ENCODE measurements around the gene CCT8.

The CCT8 gene

DNA sequence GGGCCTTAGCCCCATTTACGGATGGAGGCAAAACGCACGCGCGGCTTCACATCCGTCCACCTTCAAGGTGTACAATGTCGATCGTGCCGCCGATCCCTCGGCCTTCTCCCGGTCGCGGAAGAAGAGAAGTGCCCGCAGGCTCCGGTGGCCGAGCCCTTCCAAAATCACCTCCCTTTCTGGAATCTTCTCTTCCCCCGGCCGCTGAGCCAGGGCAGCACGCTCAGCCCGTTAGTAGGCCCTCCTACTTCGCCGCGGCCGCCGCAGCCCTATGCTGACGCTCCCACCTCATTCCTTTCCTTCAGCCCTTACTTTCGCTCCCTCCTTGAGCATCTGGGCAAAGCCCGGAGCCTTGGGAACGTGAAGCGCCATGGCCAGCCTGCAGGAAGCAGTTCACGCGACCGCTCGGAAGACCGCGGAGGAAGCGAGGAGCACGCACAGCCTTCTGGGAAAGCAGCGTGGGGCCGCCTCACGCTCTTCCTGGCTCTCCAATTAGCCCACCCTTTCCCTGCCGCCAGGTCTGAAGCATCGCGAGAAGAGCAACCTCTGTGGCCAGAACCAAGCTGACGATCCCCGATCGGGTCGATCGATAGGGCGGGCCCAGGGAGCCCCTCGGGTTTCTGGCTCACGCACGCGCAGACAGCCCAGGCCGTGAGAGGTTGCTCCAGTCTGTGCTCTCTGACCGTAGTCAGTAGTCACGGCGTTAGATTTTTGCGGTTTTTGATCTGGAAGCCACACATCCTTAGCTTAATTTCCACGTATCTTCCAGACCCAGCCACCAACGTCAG lies at the start of gene CCT8:
CCT8 (minus strand) TSS at position 427 of the 785 bp plus-strand sequence; CDS start at position 369, 58 bp downstream.
- DNase-seq (ENCODE audit: low spot score), result peak; percentile 99

- DNase-seq (ENCODE audit: low spot score), result no peak
Measured at GRCh38 chr21:29121759-29122158, 48.3 kb upstream of the CCT8 start.

- DNase-seq (ENCODE audit: low spot score), result no peak
Measured at GRCh38 chr21:29117372-29117955, 44.0 kb upstream of the CCT8 start.

DNA sequence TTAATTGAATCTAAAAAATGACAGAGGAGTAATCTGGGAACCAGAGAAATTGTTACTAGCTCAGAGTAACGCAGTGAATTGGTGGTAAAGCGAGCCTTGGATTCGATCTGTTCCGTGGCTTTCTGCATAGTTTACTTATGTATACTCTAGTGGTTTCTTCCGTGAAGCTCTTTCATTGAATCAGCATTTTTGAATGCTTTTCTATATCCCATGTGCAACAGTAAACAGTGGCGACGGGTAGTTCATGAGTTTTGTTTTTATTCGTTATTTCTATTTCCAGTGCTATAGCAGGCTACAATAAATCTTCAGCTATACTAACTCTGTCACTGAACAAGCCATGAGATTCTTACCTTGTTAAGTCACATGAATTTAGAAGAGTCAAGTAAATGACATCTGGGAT lies 42.5 kb upstream of the CCT8 start:
- DNase-seq (ENCODE audit: low spot score), result no peak

- DNase-seq (ENCODE audit: low spot score), result peak; percentile 52
Measured at GRCh38 chr21:29114765-29115500, 41.5 kb upstream of the CCT8 start.

DNA sequence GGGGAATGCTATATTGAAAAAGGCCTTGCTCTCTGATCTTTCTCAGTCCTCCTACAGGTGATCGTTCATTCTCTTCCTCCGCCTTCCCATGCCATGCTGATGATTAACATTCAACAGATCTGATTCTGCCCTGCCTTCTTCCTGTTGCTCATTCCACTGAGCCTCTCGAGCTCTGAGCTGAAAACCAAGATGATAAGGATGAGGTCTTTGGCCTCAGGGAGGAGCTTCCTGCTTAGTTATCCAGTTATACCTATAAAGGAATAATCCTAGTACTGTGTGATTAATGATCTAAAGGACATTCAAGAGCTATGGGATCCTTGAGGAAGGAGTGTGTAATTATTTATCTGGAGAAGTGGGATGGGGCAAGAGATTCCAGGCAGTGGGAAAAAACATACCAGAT lies 31.8 kb upstream of the CCT8 start:
- DNase-seq (ENCODE audit: low spot score), result peak; percentile 13

DNA sequence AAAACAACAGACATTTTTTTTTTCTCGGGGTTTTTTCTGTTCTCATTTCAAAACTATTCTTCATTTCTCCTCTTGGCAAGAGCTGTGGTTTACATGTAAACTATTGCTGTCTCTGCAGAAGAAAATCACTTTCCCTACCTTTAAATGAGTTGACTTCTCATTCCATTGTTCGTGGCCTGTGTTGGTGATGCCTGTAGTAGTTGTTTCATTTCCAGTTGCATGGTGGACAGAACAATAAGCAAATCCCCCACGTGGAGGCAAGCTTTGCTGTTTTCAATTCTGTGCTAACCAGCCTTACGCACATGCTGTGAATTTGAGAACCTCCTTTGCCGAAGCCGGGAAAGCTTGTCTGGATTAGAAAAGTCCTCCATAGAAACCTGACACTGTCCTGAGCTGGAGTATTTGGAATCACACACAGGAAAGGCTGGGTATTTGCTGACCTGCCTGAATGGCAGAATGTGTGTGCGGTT lies 30.8 kb upstream of the CCT8 start:
- no peak for DNase-seq (ENCODE audit: low spot score)

- DNase-seq (ENCODE audit: low spot score), result no peak
Measured at GRCh38 chr21:29102791-29103257, 29.4 kb upstream of the CCT8 start.

GRCh38 chr21:29098156-29098555 lies 24.7 kb upstream of the CCT8 start:
- DNase-seq (ENCODE audit: low spot score), result no peak

DNA sequence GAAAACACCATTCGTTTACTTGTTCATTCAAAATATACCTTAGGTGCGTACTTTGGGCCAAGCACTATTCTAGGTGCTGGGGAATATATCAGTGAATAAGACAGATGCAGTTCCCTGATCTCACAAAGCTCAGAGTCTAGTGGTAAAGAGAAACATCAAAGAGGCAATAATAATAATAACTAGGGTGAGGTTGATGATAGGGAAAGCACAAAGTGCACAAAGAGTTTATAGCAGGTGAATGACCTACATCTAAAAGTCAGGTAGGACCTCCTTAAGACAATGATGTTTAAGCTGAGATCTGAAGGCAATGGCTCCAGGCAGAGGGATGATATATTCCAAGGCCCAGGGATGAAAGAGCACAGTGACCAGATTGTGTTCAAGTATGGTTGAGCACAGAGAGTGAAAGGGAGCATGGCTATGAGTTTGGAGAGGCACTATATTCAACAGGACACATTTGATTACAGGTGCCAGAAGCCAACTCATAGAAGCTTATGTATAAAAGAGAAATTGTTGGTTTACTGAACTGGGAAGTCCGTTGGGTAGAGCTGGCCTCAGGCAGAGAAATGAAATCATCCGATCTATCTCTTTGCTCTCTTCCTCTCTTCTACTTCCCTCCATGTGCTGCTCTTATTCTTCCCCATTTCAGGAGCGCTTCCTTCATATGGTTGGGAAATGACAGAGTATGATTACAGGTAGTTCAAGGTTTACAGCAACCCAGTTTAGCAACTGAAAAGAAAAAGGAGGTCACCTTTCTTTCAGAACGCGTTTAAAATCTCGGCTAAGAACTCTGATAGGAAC lies 23.0 kb upstream of the CCT8 start:
- no peak for DNase-seq (ENCODE audit: low spot score)

DNA sequence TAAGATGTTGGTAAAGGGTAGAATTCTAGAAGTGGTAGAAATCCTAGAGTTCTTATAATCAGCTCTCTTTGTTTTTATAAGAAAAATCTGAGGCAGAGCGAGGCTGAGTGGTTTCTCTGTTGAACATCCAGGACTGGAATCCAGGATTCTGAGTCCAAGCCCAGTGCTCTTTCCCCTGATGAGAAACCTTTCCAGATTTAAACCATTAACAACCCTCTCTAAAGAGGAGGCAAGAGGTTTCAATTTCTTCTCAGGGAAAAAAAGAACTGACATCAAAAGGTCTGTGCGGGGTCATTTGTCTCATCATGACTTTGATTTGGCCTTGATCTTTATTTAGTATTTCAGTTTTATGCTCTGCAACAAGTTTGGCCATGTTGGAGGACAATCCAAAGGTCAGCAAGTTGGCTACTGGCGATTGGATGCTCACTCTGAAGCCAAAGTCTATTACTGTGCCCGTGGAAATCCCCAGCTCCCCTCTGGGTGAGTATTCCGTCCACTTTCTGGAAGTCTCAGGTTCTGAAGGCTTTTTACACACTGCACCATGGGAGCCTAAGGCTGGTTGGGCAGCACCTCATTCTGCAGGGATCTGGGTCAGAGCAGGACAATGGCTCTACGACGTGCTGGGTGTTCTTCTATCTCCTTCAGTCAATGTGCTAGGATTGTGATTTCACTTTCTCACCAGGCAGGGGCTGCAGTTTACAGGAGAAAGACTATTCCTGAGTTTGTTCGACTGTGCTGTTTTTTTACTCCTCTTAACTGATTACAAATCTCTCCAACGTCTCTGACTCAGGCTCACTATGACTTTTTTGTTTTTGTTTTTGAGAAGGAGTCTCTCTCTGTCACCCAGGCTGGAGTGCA lies 18.9 kb upstream of the CCT8 start:
- peak; percentile 31 for DNase-seq (ENCODE audit: low spot score)

- DNase-seq (ENCODE audit: low spot score), result peak; percentile 82
Measured at GRCh38 chr21:29091033-29091432, 17.6 kb upstream of the CCT8 start.

GRCh38 chr21:29085106-29085752 lies 11.8 kb upstream of the CCT8 start:
- DNase-seq (ENCODE audit: low spot score), result no peak

DNA sequence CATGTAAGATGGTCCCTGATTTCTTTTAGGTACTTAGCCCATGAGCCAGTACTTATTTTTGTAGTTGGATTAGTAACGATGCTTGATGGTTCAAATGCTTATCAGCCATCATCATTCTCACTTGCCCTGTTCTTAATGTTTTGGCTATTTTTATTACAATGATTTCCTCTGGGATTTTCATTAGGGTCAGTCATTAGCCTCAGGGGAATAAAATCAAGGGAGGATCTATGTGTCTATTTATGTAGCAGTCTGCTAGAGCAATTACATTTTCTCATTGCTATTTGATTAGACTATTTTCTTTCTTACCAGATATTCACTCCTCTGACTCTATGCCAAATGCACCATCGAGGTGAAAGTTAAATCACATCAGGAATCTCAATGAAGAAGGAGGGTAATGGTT lies 10.9 kb upstream of the CCT8 start:
- DNase-seq (ENCODE audit: low spot score), result no peak

DNA sequence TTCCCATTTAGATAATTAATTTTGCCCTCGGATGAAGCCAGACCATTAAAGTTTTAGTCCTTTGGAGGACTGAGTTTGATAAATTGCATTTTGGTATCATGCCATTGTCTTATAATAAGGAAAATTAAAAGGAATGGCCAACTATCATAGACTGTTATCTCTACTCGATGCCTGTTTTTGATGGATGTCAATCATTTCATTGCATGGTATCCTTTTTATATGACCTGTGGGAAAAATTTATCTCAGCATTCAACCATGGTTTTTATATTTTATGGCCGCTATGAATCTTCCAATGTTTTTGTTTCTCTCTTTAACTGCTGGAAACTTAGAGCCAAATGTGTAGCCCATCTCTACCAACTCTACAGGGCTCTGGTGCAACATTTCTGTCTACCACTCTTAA lies 9.9 kb upstream of the CCT8 start:
- DNase-seq (ENCODE audit: low spot score), result no peak

DNA sequence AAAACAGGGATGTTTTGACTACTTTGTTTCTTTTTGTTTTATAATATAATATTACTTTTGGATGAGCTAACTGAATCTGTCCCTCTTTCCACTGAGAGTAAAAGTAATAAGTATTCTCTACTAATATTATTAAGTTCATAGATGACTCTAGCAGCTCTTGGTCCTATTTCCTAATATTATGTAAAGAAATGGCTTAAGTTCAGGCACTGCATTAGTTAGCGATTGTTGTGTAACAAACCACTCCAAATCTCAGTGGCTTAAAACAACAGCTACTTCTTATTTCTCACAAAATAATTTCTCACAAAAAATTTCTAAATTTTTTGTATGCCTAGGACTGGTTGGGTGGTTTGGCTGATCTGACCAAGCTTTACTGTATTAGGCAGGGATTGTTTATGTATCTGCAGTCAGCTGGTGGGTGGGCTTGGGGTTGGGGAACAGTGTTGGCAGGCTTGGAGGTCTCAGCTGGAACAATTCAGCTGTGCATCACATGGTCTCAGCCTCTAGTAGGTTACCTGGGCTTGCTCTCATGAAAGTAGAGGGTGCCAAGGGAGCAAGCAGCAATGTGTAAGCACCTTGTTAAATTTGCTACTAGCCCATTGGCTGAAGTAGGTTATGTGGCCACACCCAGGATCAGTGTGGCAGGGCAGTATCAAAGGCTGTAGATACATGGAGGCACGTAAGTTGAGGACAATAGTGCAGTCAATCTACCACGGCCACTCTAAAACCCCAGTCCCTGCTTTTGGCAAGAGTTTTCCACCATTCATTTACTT lies 8.8 kb upstream of the CCT8 start:
- DNase-seq (ENCODE audit: low spot score), result no peak

- DNase-seq (ENCODE audit: low spot score), result no peak
Measured at GRCh38 chr21:29080454-29080941, 7.0 kb upstream of the CCT8 start.

DNA sequence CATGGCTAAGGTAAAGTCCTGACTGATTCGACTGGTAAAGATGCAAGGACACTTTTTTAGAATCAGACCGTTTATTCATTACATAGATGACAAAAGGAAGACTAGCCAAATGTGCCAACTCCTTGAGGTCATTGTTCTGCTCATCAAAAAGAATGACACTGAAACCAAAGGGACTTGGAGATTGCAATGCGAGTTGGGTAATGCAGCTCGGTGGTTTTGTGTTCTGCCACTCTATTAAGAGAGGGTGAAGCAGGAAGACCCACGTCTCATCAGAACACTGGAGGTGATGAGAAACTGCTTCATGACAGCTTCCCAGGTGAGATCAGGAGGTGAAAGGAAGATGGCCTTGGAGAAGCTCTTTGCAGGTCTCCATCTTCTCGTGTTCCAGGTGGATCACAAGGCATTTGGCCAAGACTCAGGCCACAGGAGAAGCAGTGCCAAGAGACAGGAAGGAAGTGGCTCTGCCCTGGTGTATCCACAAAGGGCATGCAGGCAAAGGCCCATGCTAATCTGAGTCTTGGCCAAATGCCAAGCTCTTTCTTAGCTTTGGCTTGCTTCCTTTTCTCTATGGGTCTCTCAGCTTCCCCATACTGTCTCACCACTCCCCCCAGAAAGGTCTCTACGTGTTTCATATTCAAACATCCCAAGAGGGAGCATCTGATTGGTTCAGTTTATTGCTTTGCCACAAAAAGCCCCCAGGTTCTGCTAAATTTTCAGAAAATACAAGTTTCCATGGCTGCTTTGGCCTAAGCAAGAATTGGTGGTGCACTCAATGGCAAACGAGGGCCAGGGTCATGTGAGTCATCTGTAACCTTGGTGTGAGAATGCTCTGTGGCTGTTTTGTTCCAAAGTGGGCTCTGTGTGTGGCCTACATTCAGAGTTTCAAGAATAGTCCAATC lies 5.7 kb upstream of the CCT8 start:
- no peak for DNase-seq (ENCODE audit: low spot score)
